OCI-LY7 (cell line): ENCODE results near the gene STRADA.

Experiments used
- CTCF ChIP-seq: fragments of 200-600 bp; sonication (generic); conservative IDR thresholded peaks from 2 replicates; pipeline ENCODE4 v1.5.1; 2014; ENCODE audit warnings: mild to moderate bottlenecking, antibody characterized with exemption, low read length, moderate library complexity, mixed read lengths
- EZH2phosphoT487 ChIP-seq: fragments of 200-600 bp; sonication (generic); IDR thresholded peaks from 2 replicates; pipeline ENCODE4 v1.6.1; 2018; ENCODE audit warnings: low read depth, borderline replicate concordance, mild to moderate bottlenecking, mixed run types, antibody characterized with exemption, low read length, moderate library complexity, mixed read lengths

- TF ChIP-seq CTCF, result no peak
- no peak for TF ChIP-seq EZH2phosphoT487
These were observed 75.9 kb downstream of the STRADA start for GRCh38 chr17:63665527-63666214.
